ENCODE data around the gene ZC3H12D.
"Not testable (repeated sequence)": the region's sequence is repeated elsewhere in the genome, so short reads cannot be mapped to it uniquely, and the experiment has no call there.

The ZC3H12D gene

GRCh38 chr6:149484733-149485700, at the start of gene ZC3H12D:
Gene ZC3H12D, minus strand, starts transcription at chr6:149485014. Its CDS starts 10,471 bp downstream, at chr6:149474543.
- no peak for DNase-seq

- DNase-seq = no peak
Measured at GRCh38 chr6:149529650-149530049, 44.8 kb upstream of the ZC3H12D start.

DNA sequence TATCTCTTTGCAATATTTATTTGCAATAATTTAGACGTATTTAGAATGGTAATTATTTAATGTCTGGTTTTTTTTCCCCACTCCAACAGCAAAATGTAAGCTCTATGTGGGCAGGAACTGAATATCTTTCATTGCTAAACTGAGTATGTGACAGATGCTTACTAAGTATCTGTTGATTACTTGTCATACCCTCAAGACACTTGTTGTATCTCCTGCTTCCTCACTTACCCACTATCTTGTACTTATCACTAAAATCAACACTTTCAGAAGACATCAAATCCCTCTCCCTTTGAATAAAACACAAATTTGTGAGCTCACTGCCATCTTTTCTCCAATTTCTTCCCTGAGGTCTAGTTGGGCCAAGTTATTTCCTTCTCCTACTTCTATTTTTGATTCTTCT, 30.7 kb upstream of the ZC3H12D start:
- no peak for DNase-seq

- no peak for DNase-seq
Measured at GRCh38 chr6:149513915-149514314, 29.1 kb upstream of the ZC3H12D start.

- DNase-seq = no peak
Measured at GRCh38 chr6:149510793-149511512, 26.1 kb upstream of the ZC3H12D start.

DNA sequence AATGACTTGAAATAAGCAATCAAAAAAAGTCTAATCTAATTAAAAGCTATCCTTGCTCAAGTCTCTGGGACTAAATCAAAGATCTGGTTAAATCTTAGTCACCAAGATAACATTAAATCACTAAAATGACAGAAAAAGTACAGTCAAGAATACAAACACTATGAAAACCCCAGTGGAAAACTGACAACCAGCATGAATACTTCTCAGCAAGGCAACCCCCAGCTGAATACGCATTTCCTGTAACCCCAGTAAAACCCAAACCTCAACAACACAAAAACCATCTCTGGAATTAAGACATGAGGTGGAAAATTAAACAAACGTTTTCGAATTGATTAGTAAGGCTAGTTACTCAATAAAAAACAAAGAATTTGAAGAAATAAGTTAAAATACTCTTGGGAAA, 23.7 kb upstream of the ZC3H12D start:
- DNase-seq = no peak

- no peak for DNase-seq
Measured at GRCh38 chr6:149503872-149504271, 19.1 kb upstream of the ZC3H12D start.

- DNase-seq = no peak
Measured at GRCh38 chr6:149503276-149503675, 18.5 kb upstream of the ZC3H12D start.

DNA sequence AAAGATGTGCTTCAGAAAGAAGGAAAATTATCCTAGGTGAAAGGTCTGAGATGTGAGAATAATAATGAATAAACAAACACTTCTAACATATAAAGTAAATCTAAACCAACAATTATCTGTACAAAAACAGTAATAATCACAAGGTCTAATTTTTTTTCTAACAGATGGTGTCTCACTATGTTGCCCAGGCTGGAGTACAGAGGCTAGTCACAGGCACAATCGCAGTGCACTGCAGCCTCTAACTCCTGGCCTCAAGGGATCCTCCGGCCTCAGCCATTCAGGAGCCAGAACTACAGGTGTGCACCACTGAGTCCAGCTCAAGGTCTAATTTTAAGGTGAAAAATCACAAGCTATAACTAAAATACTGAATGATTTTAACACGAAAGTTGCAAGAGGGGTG, 17.0 kb upstream of the ZC3H12D start:
- no peak for DNase-seq

GRCh38 chr6:149501201-149501600, 16.4 kb upstream of the ZC3H12D start:
- DNase-seq = no peak

DNA sequence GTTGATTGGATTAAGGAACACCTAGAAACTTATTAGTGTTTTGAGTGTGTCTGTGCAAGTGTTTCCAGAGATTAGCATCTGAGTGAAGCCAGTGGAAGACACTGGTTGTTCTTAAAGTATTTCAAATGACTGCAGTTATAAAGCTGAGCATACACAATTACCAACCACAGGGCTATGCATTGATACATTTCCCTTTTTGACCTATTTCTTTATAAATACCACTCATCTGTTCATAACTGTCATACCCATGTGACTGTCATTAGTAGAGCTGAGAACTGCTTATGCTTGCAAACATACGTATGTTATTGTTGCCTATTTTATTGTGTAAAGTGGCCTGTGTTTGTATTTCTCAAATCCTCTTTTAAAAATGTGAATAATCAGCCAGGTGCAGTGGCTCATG, 15.3 kb upstream of the ZC3H12D start:
- no peak for DNase-seq

GRCh38 chr6:149499066-149499465, 14.3 kb upstream of the ZC3H12D start:
- no peak for DNase-seq

DNA sequence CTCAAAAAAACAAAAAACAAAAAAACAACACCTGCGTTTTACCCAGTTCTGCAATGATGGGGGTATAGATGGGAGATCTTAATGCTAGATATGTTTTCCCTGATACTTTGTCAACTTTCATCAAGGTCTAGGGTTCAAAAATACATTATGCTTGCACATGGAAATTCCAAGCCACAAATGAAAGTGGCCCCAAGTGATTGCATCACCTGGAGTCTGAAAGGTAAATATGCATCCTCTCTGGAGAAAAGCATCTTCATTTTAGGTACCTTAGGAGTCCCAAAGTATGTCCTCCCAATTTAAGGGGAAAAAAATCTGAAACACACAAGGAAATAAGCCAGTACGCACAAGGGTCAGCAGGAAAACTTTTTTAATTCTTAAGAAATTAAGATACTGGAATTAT, 12.6 kb upstream of the ZC3H12D start:
- DNase-seq = no peak

DNA sequence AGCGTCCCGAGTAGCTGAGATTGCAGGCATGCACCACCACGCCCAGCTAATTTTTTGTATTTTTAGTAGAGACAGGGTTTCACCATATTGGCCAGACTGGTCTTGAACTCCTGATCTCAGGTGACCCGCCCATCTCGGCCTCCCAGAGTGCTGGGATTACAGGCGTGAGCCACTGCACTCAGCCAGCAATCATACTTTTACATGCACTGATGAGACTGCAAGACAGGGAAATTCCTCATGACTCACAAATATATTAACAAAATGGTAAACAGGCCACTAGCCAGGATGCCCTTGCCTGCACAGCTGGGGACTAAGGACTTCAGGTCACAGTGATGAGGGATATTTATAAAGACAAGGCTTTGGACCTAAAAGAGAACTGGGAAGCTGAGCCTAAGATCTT, 11.8 kb upstream of the ZC3H12D start:
- not testable (repeated sequence) for DNase-seq

DNA sequence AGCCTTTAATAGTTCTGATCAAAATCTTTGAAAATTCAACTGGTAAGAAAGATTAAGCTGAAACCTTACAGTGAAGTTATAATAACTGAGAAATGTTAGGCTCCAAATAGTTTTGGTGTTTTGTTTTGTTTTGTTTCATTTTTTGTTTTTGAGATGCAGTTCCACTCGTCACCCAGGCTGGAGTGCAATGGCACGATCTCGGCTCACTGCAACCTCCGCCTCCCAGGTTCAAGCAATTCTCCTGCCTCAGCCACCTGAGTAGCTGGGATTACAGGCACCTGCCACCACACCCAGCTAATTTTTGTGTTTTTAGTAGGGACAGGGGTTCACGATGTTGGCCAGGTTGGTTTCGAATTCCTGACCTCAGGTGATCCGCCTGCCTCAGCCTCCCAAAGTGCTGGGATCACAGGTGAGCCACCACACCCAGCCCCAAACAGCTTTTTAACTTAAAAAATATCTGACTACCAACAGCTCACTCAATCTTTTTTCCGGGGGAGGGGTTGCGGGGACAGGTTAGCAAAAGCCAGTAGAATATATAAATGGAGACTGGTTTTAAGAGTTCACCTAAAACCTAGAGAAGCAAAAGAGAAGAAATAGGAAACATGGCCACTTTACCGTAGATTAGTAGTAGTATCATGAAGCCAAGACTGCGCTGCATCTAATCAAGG, 10.7 kb upstream of the ZC3H12D start:
- not testable (repeated sequence) for DNase-seq

DNA sequence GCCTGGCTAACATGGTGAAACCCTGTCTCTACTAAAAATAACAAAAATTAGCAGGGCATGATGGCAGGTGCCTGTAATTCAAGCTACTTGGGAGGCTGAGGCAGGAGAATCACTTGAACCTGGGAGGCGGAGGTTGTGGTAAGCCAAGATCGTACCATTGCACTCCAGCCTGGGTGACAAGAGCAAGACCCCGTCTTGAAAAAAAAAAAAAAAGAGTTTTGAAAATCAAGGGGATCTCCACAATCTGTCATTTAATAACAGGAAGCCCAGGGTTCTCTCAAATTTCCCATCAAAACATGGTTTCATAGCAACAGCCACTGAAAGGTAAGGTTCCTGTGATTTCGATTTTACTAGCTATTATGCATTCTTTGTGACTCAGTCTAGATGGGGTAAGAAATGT, 10.0 kb upstream of the ZC3H12D start:
- DNase-seq = not testable (repeated sequence)

DNA sequence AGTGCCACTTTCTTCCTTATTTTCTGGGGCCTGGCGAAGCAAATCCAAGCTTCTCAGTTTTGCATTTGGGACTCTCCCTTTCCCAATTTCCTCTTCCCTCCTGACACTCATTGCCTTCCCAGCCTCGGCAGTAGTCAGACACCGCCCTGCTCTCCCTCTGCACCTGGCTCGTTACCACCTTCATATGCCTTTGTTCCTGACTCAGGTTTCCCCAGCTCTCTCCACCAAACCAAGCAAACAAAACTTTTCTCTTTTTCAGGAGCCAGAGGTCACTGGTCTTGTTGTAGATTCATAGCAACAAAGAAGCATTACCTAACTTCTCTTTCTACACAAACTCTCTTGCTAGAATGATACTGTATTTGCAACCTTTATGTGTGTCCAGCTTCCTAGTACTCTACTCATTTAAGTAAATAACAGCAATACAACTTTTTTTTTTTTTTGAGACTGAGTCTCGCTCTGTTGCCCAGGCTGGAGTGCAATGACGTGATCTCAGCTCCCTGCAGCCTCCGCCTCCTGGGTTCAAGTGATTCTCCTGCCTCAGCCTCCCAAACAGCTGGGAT, 9.0 kb upstream of the ZC3H12D start:
- no peak for DNase-seq

GRCh38 chr6:149492798-149493343, 8.1 kb upstream of the ZC3H12D start:
- DNase-seq = no peak

- DNase-seq = no peak
Measured at GRCh38 chr6:149489967-149490366, 5.2 kb upstream of the ZC3H12D start.

DNA sequence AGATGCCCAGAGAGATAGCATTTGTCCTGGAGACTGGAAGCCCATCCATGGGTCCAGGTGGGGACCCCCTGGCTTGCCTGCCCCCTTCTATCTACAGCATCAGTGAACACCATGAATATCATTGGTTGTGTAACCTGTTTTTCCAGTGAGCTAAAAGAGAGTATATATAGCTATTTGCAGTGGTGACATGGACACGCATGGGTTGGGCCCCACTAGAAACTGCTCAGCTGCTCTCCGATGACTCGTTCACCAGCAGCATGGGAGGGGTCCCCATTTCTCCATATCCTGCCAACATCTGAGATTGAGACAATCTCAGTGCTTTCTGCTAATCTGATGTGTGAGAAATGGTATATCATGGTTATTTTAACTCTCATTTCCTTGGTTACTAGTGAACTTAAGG, 4.0 kb upstream of the ZC3H12D start:
- no peak for DNase-seq

DNA sequence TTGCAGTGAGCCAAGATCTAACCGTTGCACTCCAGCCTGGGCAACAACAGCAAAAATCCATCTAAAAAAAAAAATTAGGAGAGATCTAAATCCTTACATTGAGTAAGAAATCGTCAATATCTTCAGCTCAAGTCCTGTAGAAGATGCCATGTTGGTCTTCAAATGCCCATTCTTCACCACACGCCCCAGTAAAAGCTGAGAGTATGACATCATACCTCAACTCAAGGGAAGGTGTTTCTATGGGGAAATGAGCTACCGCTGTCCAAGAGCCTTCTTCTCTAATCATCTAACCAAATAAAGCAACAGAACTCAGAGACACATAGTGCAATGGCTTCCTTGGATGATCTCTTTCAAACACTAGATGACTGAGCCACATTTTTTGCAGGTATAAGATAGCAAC, 2.5 kb upstream of the ZC3H12D start:
- no peak for DNase-seq

DNA sequence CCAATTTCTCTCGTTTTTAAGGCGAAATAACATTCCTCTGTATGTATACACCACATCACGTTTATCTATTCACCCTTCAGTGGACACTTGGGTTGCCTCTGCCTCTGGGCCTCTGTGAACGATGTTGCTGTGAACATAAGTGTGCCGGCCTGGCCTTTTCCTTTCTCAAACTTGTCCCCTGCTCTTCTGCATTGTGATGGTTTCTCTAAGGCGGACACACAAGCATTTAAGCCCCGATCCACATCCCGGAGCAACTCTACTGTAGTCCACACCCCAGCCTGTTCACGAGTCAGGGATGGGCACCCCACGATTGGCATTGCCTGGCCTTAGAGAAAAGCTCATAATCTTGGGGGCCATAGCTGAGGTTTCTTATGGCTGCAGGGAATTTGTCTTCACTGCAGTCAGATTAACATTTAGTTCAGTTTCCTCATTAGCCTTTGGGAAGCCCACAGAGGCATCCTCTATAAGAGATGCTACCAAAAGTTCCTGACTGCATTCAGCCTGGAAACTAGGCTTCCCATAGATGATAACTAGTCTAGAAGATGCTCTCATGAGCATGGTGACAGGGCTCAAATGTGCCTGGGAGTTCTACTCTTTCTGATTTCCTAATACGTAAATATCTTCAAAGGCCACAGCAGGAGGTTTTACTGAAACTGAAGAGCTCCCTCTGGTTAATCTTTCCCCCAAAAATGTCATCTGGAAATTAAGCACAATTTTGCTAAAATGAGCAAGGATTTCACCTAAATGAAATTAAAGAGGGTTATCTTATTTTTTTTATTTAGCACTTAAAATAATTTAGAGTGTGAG, 762 bp downstream of the ZC3H12D start:
- no peak for DNase-seq
